ENCODE data around the gene FXYD3. TPM values are rescaled to one million over a fixed set of nuclear protein-coding genes. Genes with fewer than 3 reads are reported as not detected.

The FXYD3 gene
- total RNA-seq, 1 donor from 2014 or later: 24.1 TPM

GRCh38 chr19:35166100-35167063 lies 50.8 kb downstream of the FXYD3 start:
- DNase-seq (ENCODE audit: low spot score): peak; percentile 25
- ATAC-seq: no peak
- intact Hi-C loops (cut with DNase I): no loop called here

GRCh38 chr19:35167251-35168119 lies 51.9 kb downstream of the FXYD3 start:
- DNase-seq (ENCODE audit: low spot score) (no peak), ATAC-seq (no peak)
- intact Hi-C loops (cut with DNase I): no loop called here

GRCh38 chr19:35168196-35168595 lies 52.6 kb downstream of the FXYD3 start:
- no peak for ATAC-seq
- DNase-seq (ENCODE audit: low spot score): no peak

GRCh38 chr19:35169221-35169995 lies 53.8 kb downstream of the FXYD3 start:
- intact Hi-C loops (cut with DNase I): no loop called here
- DNase-seq (ENCODE audit: low spot score) (no peak), ATAC-seq (peak; percentile 34)

More at GRCh38 chr19:35168196-35168595, 52.6 kb downstream of the FXYD3 start:
- intact Hi-C loops (cut with DNase I): no loop called here

DNA sequence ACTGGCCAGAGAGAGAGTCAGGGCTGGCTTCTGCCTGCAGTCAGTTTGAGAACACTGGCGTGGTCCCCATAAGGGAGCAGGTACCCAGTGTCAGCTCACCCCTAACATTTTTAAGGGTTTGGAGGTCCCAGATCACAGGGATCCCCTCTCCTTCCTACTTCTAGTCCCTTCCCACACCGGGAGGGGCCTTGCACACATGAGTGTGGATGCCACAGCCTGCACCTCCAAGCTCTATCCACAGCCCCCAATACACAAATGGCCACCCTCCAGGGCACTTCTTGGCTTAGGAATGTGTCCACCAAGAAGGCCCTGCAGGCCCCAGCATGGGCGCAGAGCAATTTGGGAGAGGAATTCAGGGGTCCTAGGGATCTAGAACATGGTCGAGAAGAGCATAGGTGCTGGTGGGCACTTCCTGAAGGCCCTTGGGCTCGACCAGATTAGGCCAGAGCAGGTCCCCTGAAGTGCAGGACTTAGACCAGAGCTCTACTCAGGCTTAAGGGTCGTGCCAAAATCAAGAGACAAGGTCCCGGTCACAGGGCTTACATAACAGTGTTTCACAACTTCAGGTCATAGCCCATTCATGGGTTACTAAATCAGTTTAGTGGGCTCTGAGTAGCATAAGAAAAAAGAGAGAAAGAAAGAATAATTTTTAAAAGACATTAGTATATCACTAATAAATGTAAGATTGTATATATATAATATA lies 54.9 kb downstream of the FXYD3 start:
- DNase-seq (ENCODE audit: low spot score) (no peak), ATAC-seq (peak; percentile 85)
- intact Hi-C loops (cut with DNase I): no loop called here

DNA sequence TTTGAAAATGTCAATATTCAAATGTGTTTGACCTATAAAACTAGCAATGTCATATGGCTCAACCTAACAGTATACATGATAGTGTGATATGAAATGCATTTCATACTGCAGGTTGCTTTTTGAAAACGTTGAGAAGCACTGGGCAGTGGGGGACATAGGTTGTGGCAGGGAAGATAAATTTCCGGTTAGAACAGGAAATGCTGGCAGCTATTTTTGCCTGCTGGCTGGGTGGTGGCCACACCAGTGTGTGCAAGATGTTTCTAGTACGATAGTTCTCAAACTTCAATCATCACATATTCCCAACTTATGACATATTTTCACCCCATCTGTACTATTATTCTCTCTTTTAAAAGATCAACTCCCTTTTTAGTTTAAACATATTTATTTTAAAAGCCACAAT lies 56.1 kb downstream of the FXYD3 start:
- no peak for ATAC-seq
- DNase-seq (ENCODE audit: low spot score): no peak

More for the DNA sequence above, 56.1 kb downstream of the FXYD3 start:
- intact Hi-C loops (cut with DNase I): no loop called here

Other genes starting within 250 kb of the FXYD3 start
- 6.2 TPM for gene ZNF30, start 188.9 kb upstream of the FXYD3 start, total RNA-seq
- 9.0 TPM for gene ZNF792, start 151.6 kb upstream of the FXYD3 start, total RNA-seq
- gene GRAMD1A, start 115.5 kb upstream of the FXYD3 start, total RNA-seq: 81.2 TPM
- gene SCN1B, start 85.4 kb upstream of the FXYD3 start, total RNA-seq: 13.8 TPM
- 1.1 TPM for gene HPN, start 74.1 kb upstream of the FXYD3 start, total RNA-seq
- 244 TPM for gene LGI4, start 19.2 kb downstream of the FXYD3 start, total RNA-seq
- 460 TPM for gene FXYD1, start 23.0 kb downstream of the FXYD3 start, total RNA-seq
- gene FXYD7, start 27.4 kb downstream of the FXYD3 start, total RNA-seq: 5.5 TPM
- gene FXYD5, start 38.9 kb downstream of the FXYD3 start, total RNA-seq: 92.9 TPM
- gene FAM187B, start 112.9 kb downstream of the FXYD3 start, total RNA-seq: 0.31 TPM
- 9.3 TPM for gene LSR, start 133.2 kb downstream of the FXYD3 start, total RNA-seq
- 137 TPM for gene USF2, start 153.1 kb downstream of the FXYD3 start, total RNA-seq
- gene HAMP, start 166.7 kb downstream of the FXYD3 start, total RNA-seq: 8.9 TPM
- gene MAG, start 176.3 kb downstream of the FXYD3 start, total RNA-seq: 82.2 TPM
- 23.8 TPM for gene CD22, start 213.4 kb downstream of the FXYD3 start, total RNA-seq
- gene FFAR1, start 232.1 kb downstream of the FXYD3 start, total RNA-seq: not detected
- gene FFAR3, start 242.6 kb downstream of the FXYD3 start, total RNA-seq: 0.76 TPM

Measured in sciatic nerve (tissue), 2 donors.